ENCODE results near the gene SCIN. TPM values are rescaled to one million over a fixed set of nuclear protein-coding genes. Genes with fewer than 3 reads are reported as not detected.
"Not testable (repeated sequence)": the region's sequence is repeated elsewhere in the genome, so short reads cannot be mapped to it uniquely, and the experiment has no call there.

Gene SCIN
- total RNA-seq, 1 experiment from 2014 or later: 0.67 TPM

DNA sequence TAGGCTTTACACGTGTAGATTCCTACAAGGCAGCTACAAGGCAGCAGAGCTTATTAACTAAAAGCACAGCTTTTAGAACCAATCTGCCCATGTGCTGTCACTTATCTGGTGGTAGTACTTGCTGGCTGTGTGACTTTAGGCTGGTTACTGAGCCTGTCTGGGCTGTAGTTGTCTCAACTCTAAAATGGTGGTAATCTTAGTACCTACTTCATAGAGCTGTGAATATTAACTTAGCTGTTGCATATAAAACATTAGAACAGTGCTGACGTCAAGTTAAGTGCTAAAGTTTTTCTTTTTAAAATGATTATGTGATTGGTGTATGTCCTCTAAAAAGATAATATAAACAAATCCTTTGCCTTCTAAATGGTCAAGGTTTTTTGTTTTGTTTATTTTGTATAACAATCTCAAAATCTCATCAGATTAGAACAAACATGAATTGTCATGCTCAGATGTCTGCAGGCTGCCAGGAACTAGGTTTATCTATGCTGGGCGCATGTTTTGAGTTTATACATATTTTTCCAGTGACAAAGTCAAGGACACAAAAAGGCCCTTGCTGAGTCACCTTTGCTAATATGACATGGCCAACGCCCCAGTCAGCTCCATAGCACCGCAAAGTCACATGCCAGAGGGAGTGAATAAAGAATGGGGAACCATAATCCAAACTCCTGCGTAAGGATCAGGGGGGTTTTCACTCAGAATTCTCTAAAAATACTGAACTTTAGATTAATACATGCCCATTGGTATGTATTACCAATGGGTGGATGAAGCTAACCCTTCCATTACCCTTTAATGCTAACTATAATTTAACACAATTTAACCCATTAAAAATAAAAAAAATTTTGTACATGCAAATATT is 77.1 kb downstream of the SCIN start:
- DNase-seq (ENCODE audit: low read depth): peak; percentile 95

GRCh38 chr7:12648704-12649261 is 78.3 kb downstream of the SCIN start:
- DNase-seq (ENCODE audit: low read depth): no peak

DNA sequence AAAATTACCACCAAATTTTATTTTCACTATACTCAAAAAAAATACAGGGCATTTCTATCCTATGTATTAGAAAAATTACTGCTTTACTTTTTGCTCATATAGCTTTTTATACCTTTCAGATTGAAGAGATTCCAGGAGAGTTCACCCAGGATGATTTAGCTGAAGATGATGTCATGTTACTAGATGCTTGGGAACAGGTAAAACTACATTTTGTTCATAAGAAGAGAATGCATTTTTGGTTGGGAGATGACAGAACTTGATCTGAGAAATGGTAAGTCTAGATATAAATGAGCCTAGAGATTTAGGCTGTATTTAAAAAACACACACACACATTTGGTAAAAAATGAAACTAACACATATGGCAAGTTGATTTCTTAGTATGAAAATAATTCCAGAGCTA is 78.8 kb downstream of the SCIN start:
- no peak for DNase-seq (ENCODE audit: low read depth)

DNA sequence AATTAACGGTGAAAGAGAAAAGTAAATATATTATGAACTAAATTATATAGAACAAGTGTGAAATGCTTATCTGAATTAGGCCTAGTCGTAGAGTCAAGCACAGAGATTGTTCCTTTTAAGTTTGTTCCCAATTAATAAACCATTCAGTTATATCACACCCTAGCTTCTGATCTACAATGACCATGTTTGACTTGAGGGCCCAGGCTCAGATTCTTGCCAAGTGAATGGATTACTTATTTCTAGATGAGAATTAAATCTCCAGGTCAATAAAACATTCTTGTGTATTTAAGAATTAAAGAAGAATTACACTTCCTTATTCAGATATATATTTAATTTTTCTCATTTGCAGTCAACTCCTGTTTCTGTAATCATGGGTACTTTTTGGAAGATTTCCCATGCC is 79.6 kb downstream of the SCIN start:
- no peak for DNase-seq (ENCODE audit: low read depth)

DNA sequence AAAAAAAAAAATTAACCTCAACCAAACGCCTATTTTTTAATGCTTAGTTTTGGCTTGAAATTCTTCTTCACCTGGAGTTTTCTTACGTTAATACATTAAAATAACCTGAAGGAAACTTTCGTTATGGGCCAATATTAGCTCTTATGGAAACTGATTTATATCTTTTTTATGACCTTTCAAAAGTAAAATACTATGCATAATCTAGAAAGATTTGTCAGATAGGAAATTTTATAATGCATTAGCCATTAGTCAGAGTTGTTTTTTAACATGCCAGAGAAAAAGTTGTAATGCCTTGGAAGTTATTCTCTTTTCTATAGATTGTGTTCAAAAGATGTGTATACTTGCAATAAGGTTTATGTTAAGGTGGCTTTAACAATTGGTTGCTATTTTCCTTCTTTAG is 82.6 kb downstream of the SCIN start:
- DNase-seq (ENCODE audit: low read depth): no peak

- peak; percentile 61 for DNase-seq (ENCODE audit: low read depth)
These were observed 83.0 kb downstream of the SCIN start for GRCh38 chr7:12653518-12653917.

DNA sequence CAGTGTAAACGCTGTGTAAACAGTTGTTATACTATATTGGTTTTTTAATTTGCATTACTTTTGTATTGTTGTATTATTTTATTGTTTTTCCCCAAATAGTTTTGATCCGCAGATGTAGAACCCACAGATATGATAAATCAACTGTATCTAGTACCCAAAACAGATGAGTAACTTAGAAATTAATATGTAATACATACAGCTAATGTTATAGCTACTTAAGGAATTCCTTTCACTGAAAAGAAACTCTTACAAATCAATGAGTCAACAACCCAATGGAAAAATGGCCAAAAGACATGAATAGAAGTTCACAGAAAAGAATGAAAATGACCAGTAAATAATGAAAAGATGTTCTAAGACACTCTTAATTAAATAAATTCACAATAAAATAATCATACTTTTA is 84.6 kb downstream of the SCIN start:
- no peak for DNase-seq (ENCODE audit: low read depth)

GRCh38 chr7:12660423-12660822 is 89.9 kb downstream of the SCIN start:
- DNase-seq (ENCODE audit: low read depth): peak; percentile 97

DNA sequence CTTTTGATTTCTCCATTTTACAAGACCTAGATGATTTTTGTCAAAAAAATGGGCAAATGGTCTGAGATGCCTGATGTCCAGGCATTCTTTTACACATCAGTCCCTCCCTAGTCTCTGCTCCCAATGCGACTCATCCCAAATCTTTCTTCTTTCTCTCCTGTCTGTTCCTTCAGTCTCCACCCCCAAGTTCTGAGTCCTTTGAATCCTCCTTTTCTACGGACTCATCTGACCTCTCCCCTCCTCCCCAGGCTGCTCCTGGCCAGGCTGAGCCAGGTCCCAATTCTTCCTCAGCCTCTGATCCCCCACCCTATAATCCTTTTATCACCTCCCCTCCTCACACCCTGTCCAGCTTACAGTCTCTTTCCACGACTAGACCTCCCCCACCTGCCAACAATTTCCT is 90.5 kb downstream of the SCIN start:
- DNase-seq (ENCODE audit: low read depth): peak; percentile 45

GRCh38 chr7:12661581-12661980 is 91.1 kb downstream of the SCIN start:
- no peak for DNase-seq (ENCODE audit: low read depth)

DNA sequence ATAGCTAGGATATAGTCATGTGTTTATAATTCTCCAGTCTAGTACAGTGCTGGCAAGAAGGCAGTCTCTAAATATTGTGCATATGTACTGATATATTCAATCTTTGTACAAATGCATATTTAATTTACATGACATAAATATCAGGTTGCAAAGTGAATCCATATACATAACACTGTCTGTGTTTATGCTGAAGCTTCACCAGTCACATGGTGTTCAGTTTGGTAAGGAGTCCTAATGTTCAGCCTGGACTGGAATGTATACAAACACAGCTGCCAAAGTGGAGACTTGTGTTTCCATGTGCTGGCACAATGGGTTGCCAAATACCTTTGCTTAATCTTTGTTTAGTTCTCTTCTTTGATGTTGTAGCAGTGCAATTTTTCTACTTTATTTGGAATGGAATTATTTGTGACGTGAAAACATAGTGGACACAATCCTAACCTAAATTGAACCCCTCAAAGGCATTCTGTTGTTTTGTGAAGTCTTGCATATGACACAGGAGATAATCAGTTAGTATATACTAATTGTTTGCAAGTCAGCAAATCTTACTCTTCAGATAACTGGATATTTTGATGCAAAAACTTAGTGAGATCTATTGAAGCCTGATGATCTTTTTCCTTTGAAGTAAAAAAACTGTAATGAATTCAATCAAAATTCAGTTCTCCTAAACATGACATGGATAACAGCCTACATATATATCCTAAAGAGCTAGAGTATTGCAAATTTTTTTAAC is 99.6 kb downstream of the SCIN start:
- peak; percentile 24 for DNase-seq (ENCODE audit: low read depth)

- no peak for DNase-seq (ENCODE audit: low read depth)
These were observed 100.4 kb downstream of the SCIN start for GRCh38 chr7:12670743-12671520.

DNA sequence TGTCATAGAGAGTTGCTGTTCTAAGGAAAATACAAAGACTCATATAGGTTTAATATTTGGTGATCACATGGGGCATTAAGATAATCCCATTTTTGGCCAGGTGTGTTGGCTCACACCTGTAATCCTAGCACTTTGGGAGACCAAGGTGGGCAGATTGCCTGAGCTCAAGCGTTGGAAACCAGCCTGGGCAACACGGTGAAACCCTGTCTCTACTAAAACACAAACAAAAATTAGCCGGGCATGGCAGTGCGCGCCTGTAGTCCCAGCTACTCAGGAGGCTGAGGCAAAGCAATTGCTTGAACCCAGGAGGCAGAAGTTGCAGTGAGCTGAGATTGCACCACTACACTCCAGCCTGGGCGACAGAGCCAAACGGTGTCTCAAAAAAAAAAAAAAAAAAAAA is 102.9 kb downstream of the SCIN start:
- DNase-seq (ENCODE audit: low read depth): not testable (repeated sequence)

DNA sequence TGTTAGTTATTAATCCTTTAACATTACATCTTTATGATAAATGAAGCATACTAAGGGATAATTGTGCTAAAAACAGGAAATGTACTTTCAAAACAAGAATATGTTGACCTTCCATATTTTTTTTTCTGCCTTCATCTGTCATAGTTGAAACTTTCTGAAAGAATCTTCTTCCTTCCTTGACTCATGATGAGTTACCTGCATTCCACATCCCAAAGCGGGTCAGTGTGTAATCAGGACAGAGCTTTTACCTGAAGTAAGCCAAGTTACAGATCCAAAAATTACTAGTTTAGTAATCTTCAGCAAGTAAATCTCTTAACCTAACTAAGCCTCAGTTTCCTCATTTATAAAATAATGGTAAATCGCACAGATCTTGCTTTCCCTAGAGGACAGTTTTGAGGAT is 103.5 kb downstream of the SCIN start:
- DNase-seq (ENCODE audit: low read depth): no peak

DNA sequence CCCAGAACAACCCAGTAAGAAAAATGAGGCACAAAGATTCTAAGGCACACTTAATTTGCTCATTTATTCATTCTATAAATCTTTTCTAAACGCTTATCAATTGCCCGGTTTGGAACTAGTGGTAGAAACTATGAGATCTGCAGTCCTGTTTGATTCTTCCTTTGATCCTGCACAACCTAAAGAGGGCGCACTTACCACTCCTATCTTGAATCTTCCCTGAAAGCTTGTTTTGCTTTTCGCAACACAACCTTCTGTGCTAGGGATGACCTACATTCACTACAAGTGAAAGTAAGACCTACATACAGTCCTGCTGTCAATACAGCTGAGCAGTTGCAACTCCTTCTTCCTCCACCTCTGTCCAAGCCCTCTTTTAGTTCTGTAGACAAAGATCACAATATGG is 104.3 kb downstream of the SCIN start:
- DNase-seq (ENCODE audit: low read depth): peak; percentile 36

DNA sequence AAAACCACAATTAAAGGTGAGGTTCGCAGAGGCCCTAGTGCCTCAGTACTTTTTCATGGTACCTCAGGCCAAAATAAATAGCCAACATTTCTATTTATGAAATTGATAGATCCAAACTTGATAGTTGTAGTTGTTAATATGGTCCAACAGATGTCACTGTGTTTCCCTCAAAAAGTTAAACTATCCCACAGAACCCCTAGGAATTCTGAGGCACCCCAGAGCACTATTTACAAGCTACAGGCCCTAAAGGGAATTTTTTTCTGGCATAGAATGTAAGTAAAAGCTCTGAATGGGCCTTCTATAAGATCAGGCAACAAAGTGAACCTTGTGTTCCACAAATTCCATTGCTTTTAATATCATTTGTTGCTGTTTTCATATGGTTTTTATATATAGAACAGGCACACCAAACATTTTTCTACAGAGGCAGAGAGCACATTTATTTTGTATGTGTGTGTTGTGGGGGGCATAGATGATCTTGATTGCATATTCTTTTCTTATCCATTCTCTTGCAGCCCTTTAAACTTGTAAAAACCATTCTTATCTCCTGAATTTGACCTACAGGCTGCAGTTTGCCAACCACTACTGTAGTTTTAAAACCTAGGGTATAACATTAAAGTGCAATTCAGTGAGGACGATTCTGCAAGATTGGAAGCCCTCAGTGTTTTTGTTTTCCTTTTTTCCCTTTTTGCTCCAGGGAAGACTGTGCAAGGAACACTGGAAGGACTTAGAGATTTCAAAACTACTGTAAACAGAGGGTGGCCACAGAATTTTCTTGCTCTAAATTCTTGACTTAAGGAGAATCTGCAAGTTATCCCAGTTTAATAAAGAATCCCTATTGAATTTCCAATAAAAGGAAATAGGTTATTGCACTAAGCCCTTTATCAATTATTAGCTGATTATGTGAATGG is 113.4 kb downstream of the SCIN start:
- peak; percentile 38 for DNase-seq (ENCODE audit: low read depth)

GRCh38 chr7:12684733-12685132 is 114.2 kb downstream of the SCIN start:
- no peak for DNase-seq (ENCODE audit: low read depth)

DNA sequence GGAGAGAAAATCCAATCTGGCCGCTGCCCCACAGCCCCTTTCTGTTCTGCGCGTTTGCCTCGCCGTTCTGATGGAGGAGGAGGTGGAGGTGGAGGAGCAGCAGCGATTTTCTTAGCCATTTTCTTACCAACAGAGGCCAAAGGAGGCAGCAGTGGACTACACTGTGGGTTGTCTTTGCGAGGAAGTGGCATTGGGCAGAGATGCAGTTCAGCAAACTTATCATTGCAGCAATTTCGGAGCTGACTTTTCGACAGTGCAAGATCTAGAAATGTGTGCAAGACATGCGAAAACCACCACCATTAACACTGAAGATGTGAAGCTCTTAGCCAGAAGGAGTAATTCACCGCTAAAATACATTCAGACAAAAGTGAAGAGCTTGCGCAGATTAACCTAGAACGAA is 115.0 kb downstream of the SCIN start:
- DNase-seq (ENCODE audit: low read depth): no peak

DNA sequence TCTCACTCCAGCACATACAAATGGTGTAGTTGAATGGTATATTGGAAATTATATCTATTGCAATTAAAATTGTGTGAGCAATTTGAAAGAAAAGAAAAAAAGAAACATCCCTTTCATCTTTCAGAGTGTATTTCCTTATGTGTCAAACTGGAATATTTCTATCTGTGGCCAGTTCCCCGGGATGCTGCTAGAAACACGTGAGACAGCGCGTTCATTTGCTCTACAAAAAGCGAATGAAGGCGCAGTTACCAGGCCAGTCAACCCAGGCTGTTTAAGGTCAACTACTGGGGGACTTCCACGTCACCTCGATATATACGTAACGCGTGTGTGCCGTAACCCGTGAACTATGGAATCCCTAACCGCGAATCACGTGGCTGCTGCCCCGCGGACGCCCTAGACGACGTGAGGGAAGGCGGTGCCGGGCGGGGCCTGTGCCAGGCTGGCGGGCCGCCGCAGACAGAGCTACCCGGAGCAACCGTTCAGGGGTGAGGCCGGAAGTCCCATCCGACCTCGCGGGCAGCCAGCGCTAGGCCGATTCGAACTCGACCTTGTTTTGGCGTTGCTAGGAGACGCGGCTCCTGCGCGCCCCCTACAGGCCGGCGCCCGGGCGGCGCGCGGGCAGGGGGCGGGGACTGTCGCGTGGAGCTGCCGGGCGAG is 115.8 kb downstream of the SCIN start:
- peak; percentile 96 for DNase-seq (ENCODE audit: low read depth)

Measured in M059J (cell line).